HG03108 (cell line): ENCODE measurements around the gene UBASH3A.

Experiments used
- ATAC-seq: cut with Tn5 transposase; IDR thresholded peaks from one replicate; pipeline ENCODE4 v1.9.1; 2021; ENCODE audit warnings: moderate library complexity; ENCODE audit not compliant: unreplicated experiment

UBASH3A gene

DNA sequence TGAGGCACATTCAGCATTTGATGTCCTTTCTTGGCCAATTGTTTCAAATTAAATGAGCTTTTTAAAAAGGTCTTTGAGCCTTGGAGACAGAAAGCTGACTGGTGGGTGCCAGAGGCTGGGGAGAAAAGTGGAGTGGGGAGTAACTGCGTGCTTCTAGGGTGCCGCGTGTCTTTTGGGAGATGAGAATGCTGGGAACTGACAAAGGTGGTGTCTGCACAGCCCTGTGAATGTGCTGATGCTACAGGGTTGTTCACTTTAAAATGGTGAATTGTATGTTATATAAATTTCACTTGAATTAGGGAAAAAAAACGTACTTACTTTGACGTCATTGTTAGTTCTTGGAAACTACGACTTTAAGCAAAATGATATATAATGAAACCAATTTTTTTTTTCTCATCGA is 29.2 kb upstream of the UBASH3A start:
- ATAC-seq = no peak

DNA sequence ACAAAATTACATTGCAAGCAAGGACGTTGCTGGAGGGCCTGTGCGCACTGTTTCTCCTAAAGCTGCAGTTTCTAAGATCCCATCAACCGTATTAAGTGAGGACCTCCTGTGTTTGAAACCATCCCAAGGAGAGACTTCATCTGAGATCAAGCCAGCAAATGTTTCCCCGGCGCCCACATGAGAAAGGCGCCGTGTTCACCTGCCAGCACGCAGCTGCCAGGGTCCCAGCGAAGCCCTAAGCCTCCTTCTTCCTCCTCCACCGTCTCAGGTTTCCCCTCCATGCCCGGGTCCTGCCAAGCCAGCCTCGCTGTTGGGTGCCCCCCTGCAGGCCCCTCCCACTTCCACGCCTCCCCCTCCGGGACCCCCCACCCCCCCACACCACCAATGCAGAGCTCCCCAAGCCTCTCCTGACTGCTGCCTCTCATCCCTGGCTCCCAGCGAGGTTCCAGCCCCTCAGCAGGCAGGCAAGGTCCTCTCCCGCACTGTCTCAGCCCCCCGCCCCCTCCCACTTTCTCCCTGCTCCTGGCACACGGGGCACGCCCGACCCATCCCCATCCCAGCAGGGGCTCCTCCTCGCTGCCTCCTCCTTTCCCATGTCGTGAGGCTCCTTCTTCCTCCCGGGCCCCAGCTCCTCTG is 28.7 kb upstream of the UBASH3A start:
- no peak for ATAC-seq

DNA sequence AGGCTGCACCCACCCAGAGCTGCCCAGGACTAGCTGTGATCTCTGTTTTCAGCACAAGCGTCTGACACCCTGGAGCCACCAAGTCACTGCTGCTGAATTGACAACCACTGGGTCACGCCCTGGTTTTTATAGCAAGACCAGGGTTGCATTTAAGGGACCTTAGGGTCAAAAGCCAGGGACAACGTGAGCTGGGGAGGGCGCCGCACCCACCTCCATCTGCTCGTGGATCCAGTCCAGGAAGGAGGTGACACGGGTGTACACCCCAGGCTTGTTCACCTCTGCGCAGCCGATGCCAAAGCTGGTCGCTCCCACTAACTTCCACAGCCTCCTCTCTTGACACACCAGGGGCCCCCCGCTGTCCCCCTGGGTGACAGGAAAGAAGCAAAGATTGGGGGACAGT is 28.2 kb upstream of the UBASH3A start:
- no peak for ATAC-seq

DNA sequence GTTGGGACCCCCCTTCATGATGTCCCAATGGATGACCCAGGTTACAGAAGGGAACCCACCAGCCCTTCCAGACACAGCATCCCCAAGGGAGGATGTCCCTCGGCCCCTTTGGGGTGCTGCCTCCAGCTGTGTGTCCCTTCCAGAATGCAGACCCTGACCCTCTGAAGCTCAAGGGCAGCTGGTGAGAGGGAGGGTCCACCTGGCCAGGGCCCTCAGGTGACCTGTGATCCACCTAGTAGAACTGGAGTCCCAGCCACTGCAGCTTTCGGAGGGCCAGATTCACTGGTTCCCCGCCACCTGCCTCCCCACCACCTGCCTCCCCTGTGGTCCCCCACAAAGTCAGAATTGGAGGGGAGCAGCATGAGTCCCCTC is 27.8 kb upstream of the UBASH3A start:
- ATAC-seq = no peak

DNA sequence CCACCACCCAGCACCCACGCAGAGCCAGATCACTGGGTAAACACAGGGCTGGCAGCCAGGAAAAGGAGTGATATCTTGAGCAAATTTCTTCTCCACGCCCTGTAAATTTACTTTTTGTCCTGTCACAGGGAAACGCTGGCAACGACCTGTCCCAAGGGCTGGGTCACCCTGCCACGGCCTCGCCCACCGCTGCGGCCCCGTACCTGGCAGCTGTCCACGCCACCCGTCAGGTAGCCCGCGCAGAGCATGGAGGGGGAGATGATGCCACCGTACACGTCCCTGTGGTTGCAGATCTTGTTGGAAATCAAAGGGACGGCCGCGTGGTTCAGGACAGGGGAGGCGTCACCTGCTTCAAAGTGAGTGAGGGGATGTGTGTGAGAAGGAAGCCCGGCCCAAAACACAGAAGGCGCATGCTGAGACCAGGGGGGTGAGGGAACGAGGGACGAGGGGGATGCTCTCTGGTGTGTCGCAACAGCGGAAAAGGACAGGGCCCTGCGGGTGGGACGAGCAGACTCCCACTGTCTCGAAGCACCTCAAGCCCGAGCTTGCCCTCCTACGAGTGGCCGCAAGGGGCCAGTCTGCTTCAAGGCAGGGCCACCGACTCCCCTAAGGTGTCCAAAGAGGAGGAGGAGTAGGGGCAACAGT is 27.2 kb upstream of the UBASH3A start:
- no peak for ATAC-seq

DNA sequence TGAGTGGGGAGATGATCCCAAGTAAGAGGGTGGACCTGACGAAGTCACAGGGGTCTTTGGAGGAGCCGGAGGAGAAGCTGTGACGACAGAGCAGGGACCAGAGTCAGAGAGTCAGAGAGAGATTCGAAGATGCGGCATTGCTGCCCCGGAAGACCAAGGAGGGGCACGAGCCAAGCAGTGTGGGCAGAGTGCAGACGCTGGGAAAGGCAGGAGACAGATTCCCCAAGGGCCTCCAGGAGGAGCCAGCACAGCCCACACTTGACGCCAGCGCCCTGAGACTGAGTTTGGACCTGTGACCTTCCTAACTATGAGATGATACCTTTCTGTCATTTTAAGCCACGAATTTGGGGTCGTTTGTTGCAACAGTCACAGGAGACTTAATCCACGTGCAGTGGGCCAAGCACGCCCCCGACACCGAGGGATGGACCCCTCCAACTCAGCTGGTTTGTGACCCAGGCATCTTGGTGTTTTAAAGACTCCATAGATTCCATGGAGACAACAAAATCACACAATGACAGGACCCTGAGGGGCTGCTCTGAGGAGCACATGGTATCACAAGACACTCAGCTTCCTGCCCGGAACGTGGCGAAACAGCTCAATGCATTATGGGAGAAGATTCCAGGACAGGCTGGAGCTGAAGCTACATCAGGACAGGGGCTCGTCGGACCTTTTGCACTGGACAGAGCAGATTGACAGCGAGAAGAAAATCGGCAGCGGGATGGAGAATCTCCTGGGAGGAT is 26.3 kb upstream of the UBASH3A start:
- ATAC-seq = no peak

DNA sequence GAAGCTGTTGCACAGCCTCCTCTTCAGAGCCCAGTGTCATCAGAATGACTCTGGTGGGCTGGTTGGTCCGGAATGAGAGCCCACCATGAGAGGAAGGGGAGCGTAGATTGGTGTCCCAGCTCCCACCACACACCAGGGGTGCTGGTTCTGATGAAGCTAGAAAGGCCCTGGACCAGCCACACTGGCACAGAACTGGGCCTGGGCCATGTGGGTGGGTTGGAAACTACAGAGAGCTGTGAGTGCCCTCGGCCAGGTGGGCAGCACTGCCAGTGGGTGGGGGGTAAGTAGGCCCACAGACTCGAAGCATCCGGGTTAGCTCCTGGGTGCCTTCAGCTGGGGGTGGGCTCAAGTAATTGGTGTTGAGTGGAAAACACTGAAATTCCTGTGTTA is 25.8 kb upstream of the UBASH3A start:
- ATAC-seq = no peak

DNA sequence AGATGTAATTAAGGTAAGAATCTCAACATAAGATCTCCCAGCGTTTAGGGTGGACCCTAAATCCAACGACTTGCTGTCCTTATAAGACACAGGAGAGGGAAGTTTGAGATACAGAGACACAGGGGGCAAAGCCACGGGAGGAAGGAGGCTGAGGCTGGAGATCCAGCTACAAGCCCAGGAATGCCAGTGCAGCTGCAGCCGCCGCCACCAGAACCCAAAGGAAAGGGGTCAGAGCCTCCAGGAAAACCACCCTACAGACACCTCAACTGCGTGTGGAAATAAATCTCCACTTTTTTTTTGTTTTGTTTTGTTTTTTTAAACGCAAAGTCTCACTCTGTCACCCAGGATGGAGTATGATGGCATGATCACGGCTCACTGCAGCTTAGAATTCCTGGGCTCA is 25.3 kb upstream of the UBASH3A start:
- no peak for ATAC-seq

DNA sequence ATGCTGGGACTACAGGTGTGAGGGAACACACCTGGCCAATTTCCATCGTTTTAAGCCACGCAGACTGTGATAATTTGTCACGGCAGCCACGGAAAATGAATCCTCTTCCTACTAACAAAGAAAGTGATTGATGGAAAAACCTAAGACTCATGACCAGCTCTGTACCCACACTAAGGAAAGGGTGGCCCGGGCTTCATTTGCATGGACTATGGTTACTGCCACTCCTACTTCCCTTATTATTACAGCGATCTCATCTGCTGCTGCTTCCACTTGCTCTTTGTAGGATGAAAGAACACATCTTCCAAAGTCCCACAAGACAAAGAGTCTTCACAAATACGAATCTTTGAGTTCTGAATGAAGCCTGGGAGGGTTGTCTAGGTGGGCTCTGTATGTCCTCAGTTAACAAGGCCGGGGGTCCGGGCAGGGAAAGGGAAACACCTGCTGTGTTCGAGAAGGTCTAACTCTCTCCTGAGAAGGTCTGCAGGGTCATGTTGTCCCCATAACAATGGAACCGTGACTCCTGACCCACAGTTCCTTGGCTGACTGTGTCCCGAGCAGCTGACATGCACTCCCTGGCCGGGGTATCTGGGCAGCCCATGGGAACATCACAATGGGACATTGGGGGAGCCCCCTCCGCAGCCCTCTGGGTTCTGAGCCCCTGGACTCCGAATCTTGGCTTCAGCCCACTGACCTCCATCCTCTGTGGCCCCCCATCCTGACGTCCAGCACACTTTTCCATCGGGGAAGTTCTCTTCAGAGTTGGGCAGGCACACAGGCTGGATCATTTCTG is 24.1 kb upstream of the UBASH3A start:
- ATAC-seq = no peak

DNA sequence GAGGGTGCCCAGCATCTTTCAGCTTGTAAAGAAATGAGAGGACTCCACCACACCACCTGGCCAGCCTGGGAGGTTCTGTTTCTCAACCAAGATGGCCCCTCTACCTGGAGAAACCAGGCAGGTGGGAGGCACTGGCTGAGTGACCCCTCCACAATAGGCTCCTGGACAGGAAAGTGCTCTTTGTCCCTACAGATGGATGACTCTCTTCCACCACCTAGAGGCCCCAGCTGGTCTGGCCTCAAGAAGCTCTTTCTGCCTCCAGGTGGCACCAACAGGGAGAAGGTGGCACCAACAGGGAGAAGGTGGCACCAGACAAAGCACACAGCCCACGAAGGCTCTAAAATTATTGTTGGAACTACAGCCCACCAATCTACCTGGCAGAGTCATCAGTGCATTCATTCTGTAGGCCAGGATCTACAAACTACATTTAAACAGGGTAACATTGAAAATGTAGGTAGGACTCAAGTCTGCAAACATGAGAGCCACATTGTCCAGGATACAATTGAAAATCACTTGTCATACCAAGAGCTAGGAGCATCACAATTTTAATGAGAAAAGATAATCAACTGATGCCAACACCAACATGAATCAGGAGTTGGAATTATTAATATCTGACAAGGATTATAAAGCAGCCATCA is 22.2 kb upstream of the UBASH3A start:
- ATAC-seq = no peak

DNA sequence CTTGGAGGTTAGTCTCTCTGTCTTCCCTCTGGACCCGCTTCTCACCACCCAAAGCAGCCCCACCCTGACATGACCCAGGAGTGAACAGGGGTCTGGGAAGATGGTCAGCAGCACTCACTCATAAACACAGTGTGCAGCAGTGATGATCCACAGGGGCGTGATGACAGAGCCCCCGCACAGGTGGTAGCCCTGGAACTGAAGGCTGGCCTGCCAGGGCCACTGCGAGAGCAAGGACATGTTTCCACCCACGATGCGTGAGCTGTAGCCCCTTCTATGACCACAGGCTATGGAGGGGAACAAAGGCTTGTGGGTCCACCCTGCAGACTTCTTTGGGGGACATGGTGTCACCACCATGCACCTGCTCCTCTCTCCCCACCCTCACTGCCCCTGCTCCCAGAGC is 20.8 kb upstream of the UBASH3A start:
- no peak for ATAC-seq

DNA sequence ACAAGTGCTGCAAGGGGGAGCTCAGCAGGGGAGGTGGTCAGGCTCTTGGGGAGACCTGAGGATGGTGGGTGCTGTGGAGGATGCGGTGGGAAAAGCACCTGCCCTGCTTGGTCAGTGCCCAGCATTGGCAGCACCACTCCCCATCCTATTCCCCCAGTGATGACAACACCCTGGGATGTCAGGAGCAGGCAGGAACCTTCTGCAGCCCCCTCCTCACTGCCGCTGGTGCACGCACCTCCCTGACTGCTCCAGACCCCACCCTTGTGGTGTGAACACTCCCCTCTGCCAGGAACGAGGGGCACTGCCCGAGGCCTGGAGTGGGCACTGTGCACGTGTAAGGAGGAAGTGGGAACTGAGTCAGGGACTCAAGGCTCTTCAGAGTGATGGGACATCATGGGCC is 20.4 kb upstream of the UBASH3A start:
- no peak for ATAC-seq

DNA sequence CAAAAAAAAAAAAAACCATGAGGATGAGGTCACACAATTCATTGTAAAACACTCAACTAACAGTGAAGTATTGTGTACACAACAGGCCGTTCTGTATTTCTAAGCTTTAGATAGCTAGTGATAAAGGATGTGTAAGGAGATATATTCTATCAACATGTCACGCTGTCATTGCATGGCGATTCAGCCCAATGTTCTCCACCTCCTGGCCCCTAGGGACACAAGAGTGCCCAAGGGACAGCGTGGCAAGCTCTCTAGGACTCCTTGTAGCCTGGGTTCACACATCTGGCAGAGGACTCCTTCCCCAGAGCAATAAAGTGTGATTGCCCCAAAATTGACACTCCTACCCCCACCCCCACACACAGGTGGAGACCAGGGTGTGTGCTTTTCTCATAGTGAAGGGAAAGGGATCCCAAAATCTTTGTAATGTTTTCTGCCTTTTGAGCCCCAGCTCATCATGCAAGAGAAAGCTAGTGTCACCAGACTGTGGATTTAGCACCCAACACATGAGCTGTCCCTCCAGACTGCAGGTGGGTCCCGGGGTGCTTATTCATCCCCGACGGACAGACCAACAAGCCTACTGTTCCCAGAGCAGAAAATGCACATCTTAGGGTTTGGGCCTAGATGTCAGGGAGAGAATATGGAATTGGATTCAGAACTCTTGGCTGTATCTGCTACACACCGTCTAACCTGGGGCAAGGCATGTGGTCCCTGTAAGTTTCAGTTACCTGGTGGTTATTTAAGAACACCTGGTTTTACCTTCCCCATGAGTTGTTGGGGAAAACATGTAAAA is 19.4 kb upstream of the UBASH3A start:
- no peak for ATAC-seq

DNA sequence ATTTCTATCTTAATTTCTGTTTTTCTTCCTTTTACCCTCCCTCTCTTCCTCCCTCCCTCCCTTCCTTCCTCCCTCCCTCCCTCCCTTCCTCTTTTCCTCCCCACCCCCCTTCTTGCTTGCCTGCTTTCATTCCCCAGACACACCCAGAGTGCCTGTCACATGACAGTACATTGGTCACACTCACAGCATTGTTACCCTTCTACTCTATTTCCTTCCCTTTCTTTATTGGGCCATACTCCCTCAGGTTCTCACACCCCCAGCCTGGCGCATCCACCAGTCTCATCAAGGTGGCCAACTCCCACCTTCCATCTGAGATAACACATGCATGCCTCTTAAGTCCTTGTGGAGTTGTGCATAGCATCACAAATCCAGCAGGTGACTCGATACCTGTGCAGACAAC is 18.7 kb upstream of the UBASH3A start:
- ATAC-seq = no peak

DNA sequence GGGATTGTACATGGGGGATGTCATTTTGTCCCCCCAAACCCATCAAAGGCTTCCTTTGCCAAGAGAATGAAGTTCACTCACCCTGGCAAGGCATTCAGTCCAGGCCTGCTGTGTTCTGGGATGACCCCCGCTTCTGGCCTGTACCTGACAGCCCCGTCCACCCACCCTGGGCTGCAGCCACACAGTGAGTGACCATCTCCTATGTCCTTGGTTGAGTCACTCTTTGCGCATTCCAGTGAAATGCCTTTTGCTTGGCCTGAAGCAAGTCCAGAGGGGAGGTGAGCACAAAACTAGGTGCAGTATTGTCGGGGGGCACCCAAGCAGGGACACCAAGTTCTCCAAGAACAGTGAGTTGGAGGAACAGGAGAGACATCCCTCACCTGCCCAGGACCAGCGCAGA is 18.1 kb upstream of the UBASH3A start:
- no peak for ATAC-seq

DNA sequence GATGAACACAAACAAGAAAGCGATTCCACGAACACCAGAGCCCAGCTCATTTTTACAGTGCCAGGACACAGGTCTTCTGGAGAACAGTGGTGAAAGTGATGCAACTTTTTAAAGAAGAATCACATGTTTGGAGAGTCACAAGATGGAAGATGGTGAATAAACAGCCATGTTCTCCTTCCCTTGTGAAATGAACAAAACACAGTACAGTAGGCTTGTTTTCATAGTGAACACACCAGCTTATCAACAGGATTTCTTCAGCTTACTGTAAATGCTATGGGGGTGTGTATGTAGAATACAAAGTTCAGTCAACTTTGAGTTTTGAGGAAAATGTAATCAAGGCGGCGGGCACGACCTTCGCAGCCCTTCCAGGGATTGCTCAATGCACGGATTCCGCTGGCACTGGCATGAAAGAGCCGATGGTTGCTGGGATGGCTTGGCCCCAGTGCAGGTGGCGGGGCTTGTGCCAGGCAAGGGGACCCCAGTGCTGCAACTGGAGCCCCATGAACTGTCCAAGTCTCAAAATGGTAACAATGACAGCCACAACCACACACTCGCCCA is 17.6 kb upstream of the UBASH3A start:
- no peak for ATAC-seq

DNA sequence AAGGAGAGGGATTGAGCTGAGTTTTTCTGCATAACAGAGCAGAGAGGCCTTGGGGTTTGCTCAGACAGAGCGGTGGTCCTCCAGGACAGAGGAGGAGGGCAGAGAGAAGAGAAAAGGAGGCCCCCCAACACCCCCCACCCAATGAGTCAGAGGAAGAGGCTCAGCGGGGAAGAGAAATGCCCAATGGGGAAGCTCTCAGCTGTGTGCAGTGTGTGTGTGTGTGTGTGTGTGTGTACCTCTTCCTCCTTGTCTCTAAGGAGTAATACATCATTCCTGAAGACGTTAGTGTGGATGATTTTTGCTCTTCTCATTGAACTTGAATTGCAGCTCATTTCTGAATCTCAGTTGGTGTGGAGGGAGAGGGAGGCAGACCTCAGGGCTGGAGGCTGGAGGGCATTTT is 16.5 kb upstream of the UBASH3A start:
- no peak for ATAC-seq

DNA sequence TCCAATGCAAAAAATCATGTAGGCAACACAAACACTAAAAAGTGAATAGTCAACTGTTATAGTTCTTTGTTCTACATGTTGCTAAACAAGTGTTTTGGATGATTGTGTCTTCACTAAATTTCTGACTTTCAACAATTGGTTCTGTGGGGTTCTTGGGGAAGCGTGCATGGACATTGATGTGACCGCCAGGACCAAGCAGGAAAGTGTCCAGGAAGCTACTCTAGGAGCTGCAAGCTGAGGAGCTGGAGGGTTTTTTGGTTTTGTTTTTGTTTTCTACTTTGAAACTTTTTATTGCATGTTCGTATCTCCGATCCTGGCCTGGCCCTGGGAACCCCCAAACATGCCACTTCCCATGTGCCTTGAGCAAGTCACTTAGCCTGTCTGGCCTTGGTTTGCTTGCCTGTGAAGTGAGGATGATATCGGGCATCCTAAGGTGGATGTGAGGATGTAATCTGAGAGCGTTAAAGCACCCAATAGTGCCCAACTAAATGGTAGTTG is 15.8 kb upstream of the UBASH3A start:
- no peak for ATAC-seq

DNA sequence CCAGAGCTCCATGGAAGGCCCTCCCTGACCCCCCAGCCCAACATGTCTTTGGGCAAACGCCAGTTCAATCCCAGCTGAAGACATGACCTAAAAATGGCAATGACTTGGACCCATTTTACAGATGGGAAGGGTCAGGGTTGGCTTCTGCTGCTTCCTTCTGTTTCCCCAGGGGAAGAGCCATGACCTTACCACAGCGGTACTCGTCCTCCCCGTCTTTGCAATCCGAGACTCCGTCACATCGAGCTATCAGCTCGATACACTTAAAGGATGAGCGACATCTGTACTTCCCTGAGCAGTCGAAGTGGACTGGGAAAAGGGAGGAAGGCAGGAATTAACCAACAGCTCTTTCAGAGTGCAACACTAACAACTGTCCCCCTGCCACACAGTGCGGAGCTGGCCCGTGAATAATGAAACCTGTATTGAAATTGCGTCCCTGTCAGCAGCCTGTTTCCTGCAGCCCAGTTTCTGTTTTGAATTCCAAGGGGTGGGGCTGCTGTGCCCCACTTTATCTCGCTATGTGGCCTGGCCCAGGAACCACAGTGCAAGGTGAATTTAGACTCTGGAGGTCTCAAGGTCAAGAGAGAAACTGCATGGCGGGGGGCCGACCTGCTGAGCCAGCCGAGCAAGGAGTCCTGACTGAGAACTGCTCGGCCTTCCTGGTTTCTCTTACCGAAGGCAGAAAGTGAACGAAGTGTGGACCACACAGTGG is 14.8 kb upstream of the UBASH3A start:
- no peak for ATAC-seq
